RKO (cell line): ENCODE measurements around the gene PHF1.

ENCODE experiments used
- DNase-seq: peaks from one replicate; pipeline ENCODE4 v3.0.0-alpha.2; 2016; ENCODE audit warnings: low spot score

The PHF1 gene

DNA sequence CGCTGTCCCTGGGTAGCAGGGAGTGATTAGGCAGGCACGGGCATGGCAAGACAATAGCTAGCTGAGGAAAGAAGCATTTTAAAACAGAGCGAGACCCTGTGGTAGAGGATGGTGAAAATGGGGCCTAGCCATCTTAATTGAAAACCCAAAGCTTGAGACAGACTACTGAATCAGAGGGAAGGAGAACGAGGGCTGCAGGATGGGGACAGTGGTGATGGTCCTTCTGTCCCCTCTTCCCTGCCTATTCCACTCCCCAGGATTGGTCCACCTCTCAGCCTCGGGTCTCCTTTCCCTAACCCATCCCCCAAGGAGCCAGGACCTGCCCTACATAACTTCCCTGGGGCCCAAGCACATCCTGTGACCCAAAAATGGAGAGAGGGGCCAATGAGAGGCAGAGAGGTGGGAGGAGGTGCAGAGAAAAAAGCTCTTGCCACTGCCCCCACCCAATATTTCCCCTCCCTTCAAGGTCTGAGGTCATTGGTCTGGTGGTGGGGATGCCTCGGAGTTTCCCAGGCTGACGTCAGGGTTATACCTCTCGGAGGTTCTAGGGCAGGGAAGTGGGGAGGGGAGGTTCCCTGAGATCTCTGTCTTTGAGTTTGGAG, 8.0 kb downstream of the PHF1 start:
- no peak for DNase-seq

DNA sequence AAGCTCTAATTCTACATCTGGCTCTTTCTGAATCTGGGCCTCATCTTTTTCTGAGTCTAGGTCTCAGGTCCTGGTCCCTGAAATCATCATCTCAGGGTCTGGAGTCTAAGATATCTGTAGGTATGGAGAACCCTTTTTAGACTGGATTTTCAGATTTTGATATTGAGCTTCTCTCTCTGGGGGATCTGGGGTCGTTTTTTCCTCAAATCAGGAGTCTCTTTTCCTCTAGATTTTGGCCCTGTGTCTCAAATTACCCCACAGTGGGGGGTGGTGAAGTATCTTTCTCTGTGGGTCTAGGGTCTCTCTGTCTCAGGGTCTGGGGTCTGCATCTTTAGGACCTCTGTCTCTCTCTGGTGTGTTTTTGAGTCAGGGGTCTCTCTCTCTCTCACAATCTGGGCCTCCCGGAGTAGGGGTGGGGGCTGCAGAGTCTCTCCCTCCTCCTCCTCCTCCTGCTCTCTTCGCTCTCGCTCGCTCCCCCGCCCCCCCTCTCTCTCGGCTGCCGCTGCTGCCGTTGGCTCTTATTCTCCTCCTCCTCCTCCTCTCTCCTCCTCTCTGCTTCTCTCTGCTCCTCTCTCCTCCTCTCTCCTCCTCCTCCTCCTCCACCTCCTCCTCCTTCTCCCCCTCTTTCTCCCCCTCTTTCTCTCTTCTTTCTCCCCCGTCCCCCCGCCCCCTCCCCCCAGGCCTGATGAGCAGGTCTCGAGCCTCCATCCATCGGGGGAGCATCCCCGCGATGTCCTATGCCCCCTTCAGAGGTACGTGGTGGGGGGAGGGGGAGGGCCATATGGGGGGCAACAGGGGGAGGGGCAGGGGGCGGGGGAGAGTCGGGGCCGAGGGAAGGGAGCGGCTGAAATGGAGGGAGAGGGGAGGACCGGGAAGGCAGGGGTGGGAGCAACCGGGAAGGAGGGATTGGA, 9.0 kb downstream of the PHF1 start, which contains the start of gene SYNGAP1:
SYNGAP1 (plus strand) TSS at position 486 of the 911 bp plus-strand sequence; CDS start at position 686, 200 bp downstream.
- no peak for DNase-seq

GRCh38 chr6:33420491-33421343, 9.9 kb downstream of the PHF1 start:
- DNase-seq: no peak

GRCh38 chr6:33421344-33421643, 10.5 kb downstream of the PHF1 start:
- no peak for DNase-seq

- no peak for DNase-seq
Observed at GRCh38 chr6:33423777-33424176, 13.0 kb downstream of the PHF1 start.

DNA sequence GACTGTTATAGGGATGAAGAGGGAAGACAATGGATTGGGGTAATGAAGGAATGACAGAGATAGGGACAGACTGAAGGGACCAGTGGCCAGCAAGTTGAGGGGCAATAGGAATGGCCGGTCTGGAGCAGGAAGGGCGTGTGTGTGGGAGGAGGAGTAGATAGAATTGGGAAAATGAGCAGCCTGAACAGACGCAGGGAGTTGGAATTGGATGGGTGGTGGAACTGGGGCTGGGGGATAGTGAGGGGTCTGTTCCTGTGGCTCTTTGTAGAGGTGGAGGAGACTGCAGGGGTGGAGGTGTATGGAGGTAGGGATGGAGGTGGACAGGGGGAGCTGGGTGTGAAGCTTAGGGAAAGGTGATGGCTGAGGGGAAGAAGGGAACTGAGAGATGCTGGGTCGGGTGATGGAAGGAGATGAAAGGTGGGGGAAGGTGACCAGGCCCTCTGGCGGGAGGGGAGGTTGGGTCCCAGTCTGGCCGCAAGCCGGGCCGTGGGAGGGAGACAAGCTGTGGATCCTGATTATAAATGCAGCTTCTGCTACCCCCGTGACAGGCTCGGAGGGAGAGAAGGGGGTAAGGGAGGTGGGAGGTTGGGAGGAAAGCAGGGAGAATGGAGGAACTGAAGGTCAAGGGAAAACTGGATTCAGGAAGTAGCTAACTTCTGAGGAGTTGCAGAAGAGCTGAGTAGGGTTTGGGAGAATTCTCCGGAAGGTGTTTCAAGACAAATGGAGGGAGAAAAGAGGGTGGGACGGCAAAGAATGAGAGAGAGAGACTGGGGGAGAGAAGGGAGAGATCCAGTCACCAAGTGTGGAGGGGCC, 14.2 kb downstream of the PHF1 start:
- no peak for DNase-seq

GRCh38 chr6:33425668-33426577, 15.1 kb downstream of the PHF1 start:
- DNase-seq: peak; percentile 85

DNA sequence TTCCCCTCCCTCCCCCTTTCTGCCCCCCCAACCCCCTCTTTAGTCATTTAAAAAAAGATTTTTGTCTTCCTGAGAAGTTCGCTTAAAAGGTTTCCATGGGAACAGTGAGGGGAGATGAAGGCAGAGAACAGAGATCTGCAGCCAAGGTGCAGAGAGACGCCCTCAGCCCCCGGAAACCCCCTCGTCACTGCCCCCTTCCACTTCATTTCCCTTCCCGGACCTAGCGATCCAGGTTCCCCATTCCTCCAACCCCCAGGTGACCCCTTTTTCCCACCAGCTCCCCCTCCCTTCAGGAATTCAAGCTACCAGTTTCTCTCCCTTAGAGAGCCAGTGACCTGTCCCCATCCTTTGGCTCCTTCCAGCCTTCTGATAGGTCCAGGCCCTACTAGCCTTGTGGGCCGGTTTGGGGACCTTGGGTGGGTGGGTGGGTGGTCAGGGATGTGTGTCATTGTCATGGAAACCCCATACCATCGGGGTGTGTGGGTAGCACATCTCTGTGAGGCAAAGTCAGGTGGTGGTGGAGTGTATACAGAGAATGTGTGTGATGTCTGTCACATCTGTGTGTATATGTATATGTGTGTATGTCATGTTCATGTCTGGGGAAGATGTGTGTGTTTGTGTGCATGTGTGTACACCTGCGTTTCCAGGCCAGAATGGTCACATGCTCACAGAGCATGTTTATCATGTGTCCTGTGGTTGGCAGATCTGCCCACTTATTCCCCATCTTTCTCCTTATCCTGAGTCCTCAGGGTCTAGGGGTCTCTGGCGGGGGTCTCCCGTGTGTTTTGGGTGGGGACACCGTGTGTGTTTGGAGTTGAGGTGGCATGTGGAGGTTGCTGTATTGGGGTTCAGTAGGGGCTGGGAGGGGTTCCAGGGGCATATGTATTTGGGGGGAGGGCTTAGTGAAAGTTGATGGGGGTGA, 16.0 kb downstream of the PHF1 start:
- peak; percentile 55 for DNase-seq

DNA sequence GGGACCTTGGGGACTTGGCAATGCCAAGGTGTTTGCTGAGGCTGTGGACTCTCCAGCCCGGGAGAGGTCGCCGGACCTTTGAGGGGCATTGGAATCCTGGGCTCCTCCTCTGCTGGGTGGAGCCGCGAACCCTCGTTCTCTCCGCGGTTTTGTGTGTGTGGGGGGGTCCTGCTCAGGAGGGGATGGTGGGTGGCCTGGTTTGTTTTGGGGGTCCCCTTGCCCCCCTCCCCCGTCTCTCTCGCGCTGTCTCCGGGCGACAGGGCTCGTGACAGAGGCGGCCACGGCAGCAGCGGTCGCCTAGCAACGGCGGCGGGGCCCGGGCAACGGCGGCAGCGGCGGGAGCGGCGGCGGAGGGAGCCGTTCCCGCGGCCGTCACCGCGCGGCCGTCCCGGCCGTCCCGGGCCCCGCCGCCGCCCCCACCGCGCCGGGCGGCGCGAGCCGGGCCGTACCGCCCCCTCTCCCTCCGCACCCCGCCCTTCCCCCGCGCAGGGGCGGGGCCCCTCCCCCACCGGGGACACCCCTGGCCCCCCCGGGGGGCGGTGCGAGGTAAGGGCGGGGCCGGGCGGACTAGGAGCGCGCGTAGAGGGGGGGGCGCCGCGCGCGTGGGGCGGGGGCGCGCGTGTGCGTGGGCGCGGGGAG, 16.9 kb downstream of the PHF1 start:
- no peak for DNase-seq

DNA sequence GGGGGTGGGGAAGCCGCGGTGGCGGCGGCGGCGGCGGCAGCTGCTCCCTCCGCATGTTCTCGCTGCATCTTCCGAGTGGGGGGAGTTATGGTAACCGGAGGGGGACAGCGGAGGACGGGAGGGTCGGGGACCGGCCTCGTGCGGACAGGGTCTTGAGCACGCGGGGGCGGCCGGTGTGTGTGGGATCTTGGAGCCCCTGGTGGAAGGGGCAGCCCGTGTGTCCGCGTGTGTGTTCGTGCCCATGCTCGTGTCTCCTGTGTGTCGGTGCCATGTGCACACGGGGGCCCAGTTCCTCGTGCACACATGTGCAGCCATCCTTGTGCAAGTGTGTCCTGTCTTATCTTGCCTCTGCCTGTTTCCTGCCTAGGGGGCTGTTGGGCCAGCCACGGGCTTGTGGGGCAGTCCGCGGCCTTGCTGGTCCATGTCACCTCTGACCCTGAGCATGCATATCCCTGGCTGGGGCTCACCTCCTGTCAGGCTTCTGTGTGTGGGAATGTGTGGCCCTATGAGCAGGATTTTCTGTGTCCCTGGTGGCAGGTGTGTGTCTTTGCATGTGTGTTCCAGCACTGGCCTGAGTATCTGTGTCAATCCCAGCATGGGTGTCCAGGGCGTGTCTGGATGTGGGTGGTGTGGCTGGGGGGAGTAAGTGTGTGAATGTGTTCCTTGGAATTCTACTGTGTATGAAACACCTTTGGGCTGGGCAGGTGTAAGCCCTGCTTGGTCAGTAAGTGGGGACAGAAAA, 17.6 kb downstream of the PHF1 start:
- peak; percentile 75 for DNase-seq

GRCh38 chr6:33428966-33429749, 18.3 kb downstream of the PHF1 start:
- DNase-seq: no peak

- no peak for DNase-seq
Observed at GRCh38 chr6:33429750-33430052, 18.9 kb downstream of the PHF1 start.

- DNase-seq: no peak
Observed at GRCh38 chr6:33430334-33430733, 19.5 kb downstream of the PHF1 start.

GRCh38 chr6:33430991-33431879, 20.4 kb downstream of the PHF1 start:
- peak; percentile 86 for DNase-seq

GRCh38 chr6:33431880-33432541, 21.2 kb downstream of the PHF1 start:
- no peak for DNase-seq

GRCh38 chr6:33432546-33432945, 21.7 kb downstream of the PHF1 start:
- no peak for DNase-seq
